ENCODE data around the gene CAMK2B. TPM values are rescaled to one million over a fixed set of nuclear protein-coding genes. Genes with fewer than 3 reads are reported as not detected.

Gene CAMK2B
- total RNA-seq, 4 donors from 2014 or later = 7.0 to 19.3 (median 18.5) TPM

- no peak for TF ChIP-seq CTCF (IDR thresholded peaks at IDR 0.05)
- TF ChIP-seq POLR2A (IDR thresholded peaks at IDR 0.05) = no peak
- DNase-seq = no peak
- WGBS, 2 donors = 85 to 100% methylated on average over 4 to 5 of the region's 7 CpGs
- H3K36me3 ChIP-seq = peaks cover 26 to 27% of the 10 kb centered on the region in 2 donors
- no peaks in the 10 kb centered on the region for H3K9me3 ChIP-seq
- intact Hi-C loops (cut with DNase I) = no loop called here
- H3K4me1 ChIP-seq = peaks cover 0 to 6% of the 10 kb centered on the region in 2 donors
- H3K4me3 ChIP-seq (replicated peaks in 1 of 3) = no peak overlapping the region
- no peak overlapping the region for H3K27ac ChIP-seq
- no peaks in the 10 kb centered on the region for H3K27me3 ChIP-seq
Measured at GRCh38 chr7:44215531-44215930, 109.9 kb downstream of the CAMK2B start.

GRCh38 chr7:44213877-44214388, 111.5 kb downstream of the CAMK2B start:
- intact Hi-C loops (cut with DNase I) = no loop called here
- 82 to 92% methylated on average over 9 of the region's 9 CpGs for WGBS, 2 donors

GRCh38 chr7:44213206-44213876, 112.1 kb downstream of the CAMK2B start:
- Histone ChIP-seq H3K9me3 (no peaks in the 10 kb centered on the region), H3K27me3 (no peaks in the 10 kb centered on the region), H3K4me1 (peaks cover 0 to 6% of the 10 kb centered on the region in 2 donors), H3K27ac (no peak overlapping the region), H3K4me3 (replicated peaks in 1 of 3) (no peak overlapping the region), H3K36me3 (peaks cover 46 to 48% of the 10 kb centered on the region in 2 donors)
- DNase-seq = no peak
- 100% methylated on average over 2 to 3 of the region's 3 CpGs for WGBS, 2 donors
- intact Hi-C loops (cut with DNase I) = no loop called here
- no peak for TF ChIP-seq CTCF (IDR thresholded peaks at IDR 0.05)
- TF ChIP-seq POLR2A (IDR thresholded peaks at IDR 0.05) = no peak

More at GRCh38 chr7:44213877-44214388, 111.5 kb downstream of the CAMK2B start:
- H3K27ac ChIP-seq = no peak overlapping the region
- peaks cover 41 to 42% of the 10 kb centered on the region in 2 donors for H3K36me3 ChIP-seq
- peaks cover 0 to 6% of the 10 kb centered on the region in 2 donors for H3K4me1 ChIP-seq
- no peak for DNase-seq
- no peaks in the 10 kb centered on the region for H3K27me3 ChIP-seq
- no peak for TF ChIP-seq POLR2A (IDR thresholded peaks at IDR 0.05)
- no peak for TF ChIP-seq CTCF (IDR thresholded peaks at IDR 0.05)
- no peak overlapping the region for H3K4me3 ChIP-seq (replicated peaks in 1 of 3)
- H3K9me3 ChIP-seq = no peaks in the 10 kb centered on the region

- intact Hi-C loops (cut with DNase I) = no loop called here
- no peaks in the 10 kb centered on the region for H3K27me3 ChIP-seq
- peaks cover 52 to 53% of the 10 kb centered on the region in 2 donors for H3K36me3 ChIP-seq
- H3K4me3 ChIP-seq (replicated peaks in 1 of 3) = no peak overlapping the region
- H3K9me3 ChIP-seq = no peaks in the 10 kb centered on the region
- peaks cover 0 to 6% of the 10 kb centered on the region in 2 donors for H3K4me1 ChIP-seq
- H3K27ac ChIP-seq = no peak overlapping the region
- TF ChIP-seq CTCF (IDR thresholded peaks at IDR 0.05) (no peak), POLR2A (IDR thresholded peaks at IDR 0.05) (no peak)
- WGBS, 2 donors = 86 to 89% methylated on average over 7 of the region's 7 CpGs
- DNase-seq = no peak
Measured at GRCh38 chr7:44212581-44213184, 112.7 kb downstream of the CAMK2B start.

- Histone ChIP-seq H3K36me3 (peaks cover 59% of the 10 kb centered on the region in 2 donors), H3K9me3 (no peaks in the 10 kb centered on the region), H3K4me3 (replicated peaks in 1 of 3) (no peak overlapping the region), H3K4me1 (peaks cover 0 to 6% of the 10 kb centered on the region in 2 donors), H3K27ac (no peak overlapping the region), H3K27me3 (no peaks in the 10 kb centered on the region)
- no peak for TF ChIP-seq CTCF (IDR thresholded peaks at IDR 0.05)
- no peak for TF ChIP-seq POLR2A (IDR thresholded peaks at IDR 0.05)
- DNase-seq = no peak
- 91 to 95% methylated on average over 6 of the region's 6 CpGs for WGBS, 2 donors
- intact Hi-C loops (cut with DNase I) = no loop called here
Measured at GRCh38 chr7:44212018-44212417, 113.4 kb downstream of the CAMK2B start.

Data from thyroid gland (tissue), 4 donors.